K562 (cell line): ENCODE data around the gene MAMDC2. TPM values are rescaled to one million over a fixed set of nuclear protein-coding genes. Genes with fewer than 3 reads are reported as not detected.

Experiments used
- ATAC-seq: fragments of 200-7000 bp; cut with Tn5 transposase; 3 replicates; pipeline ENCODE4 v1.9.1; 2020; ENCODE audit warnings: moderate library complexity
- BruUV-seq: library from RNA; stranded (reverse); fragments of 400-500 nt; replicated peaks from 2 replicates; lab custom pipeline; 2021; lab: Mats Ljungman, UMichigan
- CTCF ChIA-PET: fragments of 300-600 bp; formaldehyde crosslinking; extraction: SDS; loops from one replicate; lab custom pipeline; 2021; ENCODE audit warnings: low intra/inter-chr PET ratio; lab: Yijun Ruan, JAX
- POLR2A ChIA-PET: fragments of 300-600, 350-650 bp; sonication (Branson Sonifier 250); formaldehyde crosslinking; extraction: SDS; loops from one replicate; lab custom pipeline; 2021; ENCODE audit warnings: antibody characterized with exemption, inconsistent platforms; lab: Yijun Ruan, JAX
- DNase-seq, 4 experiments: peaks; one replicate each; pipeline versions ENCODE4 v3.0.0 to v3.0.0-alpha.2; 2011 to 2018; ENCODE audit warnings: low spot score in 3 of 4, mixed read lengths in 3 of 4; ENCODE audit errors: extremely low read depth in 1 of 4
- FAIRE-seq: peaks from 2 replicates; lab custom pipeline; 2011; peaks lifted over from hg19 to GRCh38; lab: Jason Lieb, UNC
- H2AFZ ChIP-seq: 2 replicates; pipeline ENCODE4 v1.6.0; 2011; ENCODE audit warnings: low read depth, low read length, control low read depth, inconsistent platforms
- H3K27ac ChIP-seq: fragments of 200-600 bp; 3 replicates; pipeline ENCODE4 v1.8.0; 2011; ENCODE audit warnings: low read depth, mild to moderate bottlenecking, control low read depth, inconsistent platforms, low read length, moderate library complexity, mixed read lengths; ENCODE audit errors: extremely low read depth
- H3K27me3 ChIP-seq, 2 experiments: fragments of 300-600 bp in 1 of 2; 2 replicates in 1 of 2; 3 replicates in 1 of 2; pipeline versions ENCODE4 v1.6.0 to v1.8.0; 2011; ENCODE audit warnings: inconsistent platforms in 2 of 2, low read length in 2 of 2, mild to moderate bottlenecking in 1 of 2, mixed read lengths in 1 of 2, moderate library complexity in 1 of 2; ENCODE audit not compliant: control insufficient read depth in 2 of 2, insufficient read depth in 2 of 2
- H3K36me3 ChIP-seq: fragments of 300-600 bp; 3 replicates; pipeline ENCODE4 v1.8.0; 2011; ENCODE audit warnings: mild to moderate bottlenecking, low read length, inconsistent platforms; ENCODE audit not compliant: control insufficient read depth, insufficient read depth
- H3K4me1 ChIP-seq, 2 experiments: fragments of 200-600 bp in 1 of 2; replicated peaks in 1 of 2; 2 replicates in 1 of 2; 3 replicates in 1 of 2; pipeline versions ENCODE4 v1.5.1 to v1.8.0; 2011; ENCODE audit warnings: inconsistent platforms in 2 of 2, low read length in 2 of 2, mild to moderate bottlenecking in 1 of 2, mixed read lengths in 1 of 2, moderate library complexity in 1 of 2; ENCODE audit not compliant: control insufficient read depth in 2 of 2, insufficient read depth in 2 of 2
- H3K4me2 ChIP-seq: 2 replicates; pipeline ENCODE4 v1.6.1; 2011; ENCODE audit warnings: low read length, control low read depth, inconsistent platforms, mixed read lengths; ENCODE audit not compliant: insufficient read depth
- H3K4me3 ChIP-seq: fragments of 200-600 bp; sonication (generic), shearing (Covaris generic); 2 replicates; pipeline ENCODE4 v1.5.1; 2016; ENCODE audit warnings: control low read depth, inconsistent platforms
- H3K79me2 ChIP-seq: fragments of 200-600 bp; 3 replicates; pipeline ENCODE4 v1.8.0; 2011; ENCODE audit warnings: low read length, inconsistent platforms; ENCODE audit not compliant: control insufficient read depth, insufficient read depth
- H3K9ac ChIP-seq, 2 experiments: 2 replicates each; pipeline versions ENCODE4 v1.6.0 to v1.6.1; 2011; ENCODE audit warnings: low read depth in 2 of 2, low read length in 2 of 2, control low read depth in 1 of 2, inconsistent platforms in 1 of 2, mild to moderate bottlenecking in 1 of 2, mixed read lengths in 1 of 2; ENCODE audit not compliant: insufficient read depth in 1 of 2
- H3K9me1 ChIP-seq: one replicate; pipeline ENCODE4 v1.6.0; 2011; ENCODE audit warnings: inconsistent platforms, mild to moderate bottlenecking, low read length, moderate library complexity; ENCODE audit not compliant: control insufficient read depth, insufficient read depth
- H3K9me3 ChIP-seq: replicated peaks from 2 replicates; pipeline ENCODE4 v1.5.1; 2011; ENCODE audit warnings: low read depth, low read length, inconsistent platforms; ENCODE audit not compliant: control insufficient read depth, insufficient read depth
- H4K20me1 ChIP-seq: replicated peaks from 2 replicates; pipeline ENCODE4 v1.6.1; 2011; ENCODE audit warnings: low read length, inconsistent platforms, mixed read lengths; ENCODE audit not compliant: control insufficient read depth, insufficient read depth
- CC2D1A ChIP-seq: fragments of 450-650 bp; IDR thresholded peaks from 2 replicates; pipeline ENCODE4 v1.6.1; 2017; ENCODE audit warnings: mild to moderate bottlenecking
- ILK ChIP-seq: fragments of 450-650 bp; IDR thresholded peaks from 2 replicates; pipeline ENCODE4 v1.6.1; 2016; ENCODE audit warnings: missing genetic modification characterization, low read depth, mild to moderate bottlenecking, missing compliant biosample characterization, moderate library complexity, borderline replicate concordance
- NR2C1 ChIP-seq, 2 experiments: fragments of 450-650 bp; IDR thresholded peaks; 2 replicates each; pipeline ENCODE4 v1.6.1; 2017; ENCODE audit warnings: mild to moderate bottlenecking in 2 of 2, antibody characterized with exemption in 1 of 2, inconsistent platforms in 1 of 2, missing compliant biosample characterization in 1 of 2, missing genetic modification characterization in 1 of 2
- PHB2 ChIP-seq: fragments of 450-650 bp; IDR thresholded peaks from 2 replicates; pipeline ENCODE4 v1.6.1; 2017; ENCODE audit warnings: low read depth
- PRPF4 ChIP-seq: fragments of 200-400 bp; formaldehyde crosslinking; IDR thresholded peaks from one replicate; pipeline ENCODE4 v1.6.1; 2017; ENCODE audit warnings: low read length, low read depth, mild to moderate bottlenecking; ENCODE audit not compliant: insufficient read depth, poor library complexity, severe bottlenecking
- ZNF41 ChIP-seq: fragments of 250-450 bp; sonication (Bioruptor Pico); conservative IDR thresholded peaks from 2 replicates; pipeline ENCODE4 v1.4.0; 2020; ENCODE audit warnings: mild to moderate bottlenecking
- ZNF766 ChIP-seq: fragments of 200-800 bp; sonication (Bioruptor generic); conservative IDR thresholded peaks from 2 replicates; pipeline ENCODE4 v1.6.1; 2016; ENCODE audit warnings: missing genetic modification characterization, missing compliant biosample characterization
- WGBS: fragments of 100-300 bp; shearing (Covaris generic); methylation state at CpG from one replicate; pipeline ENCODE4 v1.1.6; 2016; ENCODE audit warnings: low coverage, mixed read lengths; ENCODE audit not compliant: insufficient coverage; ENCODE audit errors: missing lambda C conversion rate; 5-methylcytosine and 5-hydroxymethylcytosine counted together
- in situ Hi-C: fragments of 300-500 bp; cut with MboI; formaldehyde crosslinking; loops from 4 replicates; pipeline ENCODE4 v1.15.0; 2018; ENCODE audit warnings: inconsistent platforms, mixed read lengths
- intact Hi-C: fragments of 100-400 bp; cut with micrococcal nuclease; formaldehyde crosslinking; loops from 2 replicates; pipeline ENCODE4 v1.14.2; 2022
- polyA plus RNA-seq, 8 experiments: library from polyadenylated mRNA; depleted of rRNA in 4 of 8; stranded (reverse) in 5 of 8; unstranded in 3 of 8; fragments of >200 nt; fragmentation: Nextera tagmentation in 2 of 8; fragmentation: Illumina TruSeq in 1 of 8; extraction: Ambion mirVana in 2 of 8; extraction: Trizol in 1 of 8; gene quantifications; 2 replicates each; pipeline versions ENCODE4 v1.2.1 to v1.2.3, GENCODE V29; 2011 to 2014; ENCODE audit warnings: inconsistent platforms in 1 of 8, missing spikeins in 1 of 8
- total RNA-seq, 7 experiments: library from RNA; depleted of rRNA in 6 of 7; stranded (reverse); fragments of >200 nt in 6 of 7; fragmentation: Illumina TruSeq in 2 of 7; extraction: Trizol in 2 of 7; gene quantifications; 2 replicates each; pipeline versions ENCODE4 v1.2.1 to v1.2.3, GENCODE V29; 2011 to 2021; ENCODE audit warnings: low replicate concordance in 1 of 7
- TF ChIP-seq, protein P1 (sequence below): sonication (generic); formaldehyde crosslinking; IDR thresholded peaks from 2 replicates; pipeline ENCODE4 v1.8.1; 2022; ENCODE audit warnings: missing genetic modification reagents
- TF ChIP-seq, protein P2 (sequence below): fragments of 450-650 bp; IDR thresholded peaks from one replicate; pipeline ENCODE4 v1.6.1; 2018; ENCODE audit warnings: mild to moderate bottlenecking, moderate library complexity; ENCODE audit not compliant: partially characterized antibody
- TF ChIP-seq, protein P3 (sequence below): fragments of 250-450 bp; sonication (Bioruptor Pico); IDR thresholded peaks from 2 replicates; pipeline ENCODE4 v1.8.0; 2021; ENCODE audit warnings: moderate library complexity, mild to moderate bottlenecking, inconsistent platforms

MAMDC2 gene
- total and polyA plus RNA-seq, 9 of the 15 experiments (the other 6 are each of a cell fraction or from before 2014, with no cell fraction given) = 0.01 to 0.03 TPM; not detected in 7

DNA sequence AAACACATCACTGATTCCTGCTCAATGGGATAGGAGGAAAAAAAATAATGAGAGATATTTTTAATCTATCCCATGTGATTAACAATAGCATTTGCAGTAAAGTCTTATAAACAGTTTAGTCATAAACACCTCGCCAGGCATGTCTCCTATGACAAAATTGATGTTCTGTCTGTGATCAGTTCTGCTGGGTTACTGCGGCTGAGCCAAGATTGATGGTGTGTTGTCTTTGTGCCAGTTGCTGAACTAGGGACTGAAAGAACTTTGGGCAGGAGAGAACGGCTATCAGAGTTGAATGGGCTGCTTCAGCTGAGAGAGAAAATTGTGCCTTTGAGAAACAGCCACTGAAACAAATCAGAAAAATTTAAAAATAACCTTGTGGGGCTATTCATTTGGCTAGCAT lies 37.3 kb upstream of the MAMDC2 start (continued):
- TF ChIP-seq, protein P1, sequence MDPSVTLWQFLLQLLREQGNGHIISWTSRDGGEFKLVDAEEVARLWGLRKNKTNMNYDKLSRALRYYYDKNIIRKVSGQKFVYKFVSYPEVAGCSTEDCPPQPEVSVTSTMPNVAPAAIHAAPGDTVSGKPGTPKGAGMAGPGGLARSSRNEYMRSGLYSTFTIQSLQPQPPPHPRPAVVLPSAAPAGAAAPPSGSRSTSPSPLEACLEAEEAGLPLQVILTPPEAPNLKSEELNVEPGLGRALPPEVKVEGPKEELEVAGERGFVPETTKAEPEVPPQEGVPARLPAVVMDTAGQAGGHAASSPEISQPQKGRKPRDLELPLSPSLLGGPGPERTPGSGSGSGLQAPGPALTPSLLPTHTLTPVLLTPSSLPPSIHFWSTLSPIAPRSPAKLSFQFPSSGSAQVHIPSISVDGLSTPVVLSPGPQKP (CRISPR knock-in tag) = no peak
- TF ChIP-seq, protein P2, sequence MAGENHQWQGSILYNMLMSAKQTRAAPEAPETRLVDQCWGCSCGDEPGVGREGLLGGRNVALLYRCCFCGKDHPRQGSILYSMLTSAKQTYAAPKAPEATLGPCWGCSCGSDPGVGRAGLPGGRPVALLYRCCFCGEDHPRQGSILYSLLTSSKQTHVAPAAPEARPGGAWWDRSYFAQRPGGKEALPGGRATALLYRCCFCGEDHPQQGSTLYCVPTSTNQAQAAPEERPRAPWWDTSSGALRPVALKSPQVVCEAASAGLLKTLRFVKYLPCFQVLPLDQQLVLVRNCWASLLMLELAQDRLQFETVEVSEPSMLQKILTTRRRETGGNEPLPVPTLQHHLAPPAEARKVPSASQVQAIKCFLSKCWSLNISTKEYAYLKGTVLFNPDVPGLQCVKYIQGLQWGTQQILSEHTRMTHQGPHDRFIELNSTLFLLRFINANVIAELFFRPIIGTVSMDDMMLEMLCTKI = no peak

DNA sequence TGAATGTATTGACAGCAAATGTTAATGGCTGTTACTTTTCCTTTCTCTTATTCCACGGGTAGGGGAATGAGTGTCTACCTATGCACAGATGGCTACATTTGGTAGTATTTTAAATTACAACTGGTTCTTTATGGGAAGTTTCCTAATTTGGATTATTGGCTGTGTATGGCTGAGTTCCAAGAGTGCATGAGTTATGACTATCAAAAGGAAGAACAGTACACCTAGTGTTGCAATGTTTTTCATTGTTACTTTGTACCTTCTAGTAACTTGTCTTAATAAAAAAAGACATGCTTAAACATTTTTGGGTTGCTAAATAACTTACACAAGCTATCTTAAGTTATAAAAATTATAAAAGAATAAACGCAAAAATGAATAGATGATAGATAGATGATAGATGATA lies 35.8 kb upstream of the MAMDC2 start:
- Histone ChIP-seq H3K4me3 (no peak overlapping the region), H2AFZ (no peak overlapping the region), H3K79me2 (no peaks in the 10 kb centered on the region), H3K4me2 (no peak overlapping the region), H4K20me1 (no peaks in the 10 kb centered on the region), H3K27ac (no peak overlapping the region), H3K9me1 (no peaks in the 10 kb centered on the region)
- CTCF ChIA-PET = no interaction called here
- intact Hi-C loops (no loop called here), in situ Hi-C loops (no loop called here)
- whole genome bisulfite sequencing = 0% methylated on average over 2 of the region's 2 CpGs
- no peak for TF ChIP-seq PHB2
- TF ChIP-seq ILK (tag) = no peak
- no peak for TF ChIP-seq PRPF4
- TF ChIP-seq, protein P3, sequence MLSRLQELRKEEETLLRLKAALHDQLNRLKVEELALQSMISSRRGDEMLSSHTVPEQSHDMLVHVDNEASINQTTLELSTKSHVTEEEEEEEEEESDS (CRISPR knock-in tag) = no peak
- TF ChIP-seq ZNF766 (CRISPR knock-in tag) = no peak
- TF ChIP-seq NR2C1 (IDR thresholded peaks at IDR 0.05) = no peak
- no peak for TF ChIP-seq NR2C1 (tag; IDR thresholded peaks at IDR 0.05)
- no peak for TF ChIP-seq CC2D1A
- no peak for TF ChIP-seq ZNF41 (CRISPR knock-in tag)
- TF ChIP-seq, all 486 proteins: peak for 0
- no peak overlapping the region for H3K9ac ChIP-seq
- ATAC-seq (no peak), DNase-seq (no peak), FAIRE-seq (no peak)
- BruUV-seq = no TSS peak
- no peaks in the 10 kb centered on the region for H3K36me3 ChIP-seq
- H3K27me3 ChIP-seq = no peaks in the 10 kb centered on the region
- no peaks in the 10 kb centered on the region for H3K4me1 ChIP-seq
- POLR2A ChIA-PET = no interaction called here
- no peaks in the 10 kb centered on the region for H3K9me3 ChIP-seq
